OCI-LY7 (cell line): ENCODE data around the gene RAMP1. TPM values are rescaled to one million over a fixed set of nuclear protein-coding genes. Genes with fewer than 3 reads are reported as not detected.
A peak's percentile ranks its signal among the peaks of the same experiment; 100 is the strongest.

Experiments
- Bru-seq: library from RNA; stranded (reverse); fragments of 400-500 nt; gene quantifications from one replicate; lab custom pipeline; 2021; lab: Mats Ljungman, UMichigan
- BruChase-seq, 2 experiments: library from RNA; stranded (reverse); fragments of 400-500 nt; gene quantifications; one replicate each; lab custom pipeline; 2021; lab: Mats Ljungman, UMichigan
- BruUV-seq: library from RNA; stranded (reverse); fragments of 400-500 nt; replicated peaks from 2 replicates; lab custom pipeline; 2021; lab: Mats Ljungman, UMichigan
- CTCF ChIA-PET: fragments of 300-600 bp; sonication (Branson Sonifier 250); formaldehyde crosslinking; loops from one replicate; lab custom pipeline; 2022; ENCODE audit warnings: antibody characterized with exemption; ENCODE audit not compliant: unreplicated experiment; lab: Charles Lee
- POLR2A ChIA-PET: fragments of 300-600 bp; sonication (Branson Sonifier 250); formaldehyde crosslinking; loops from one replicate; lab custom pipeline; 2022; ENCODE audit warnings: antibody characterized with exemption; lab: Charles Lee
- DNase-seq: peaks from one replicate; pipeline ENCODE4 v3.0.0-alpha.2; 2015; ENCODE audit warnings: low spot score
- H2AFZ ChIP-seq: fragments of 200-600 bp; sonication (generic), shearing (Covaris generic); 2 replicates; pipeline ENCODE4 v1.6.1; 2014; ENCODE audit warnings: mild to moderate bottlenecking, antibody characterized with exemption, low read length, moderate library complexity
- H3K27ac ChIP-seq: fragments of 200-600 bp; sonication (generic); 2 replicates; pipeline ENCODE4 v1.5.1; 2014; ENCODE audit warnings: mixed run types, low read depth, mild to moderate bottlenecking, moderate library complexity, low read length, inconsistent platforms; ENCODE audit not compliant: poor library complexity, severe bottlenecking
- H3K36me3 ChIP-seq: fragments of 200-600 bp; sonication (generic); 2 replicates; pipeline ENCODE4 v1.6.1; 2014; ENCODE audit warnings: mild to moderate bottlenecking, antibody characterized with exemption, low read length, moderate library complexity, mixed read lengths; ENCODE audit not compliant: insufficient read depth
- H3K4me1 ChIP-seq: fragments of 200-600 bp; sonication (generic); 2 replicates; pipeline ENCODE4 v1.5.1; 2014; ENCODE audit warnings: mild to moderate bottlenecking, low read length; ENCODE audit not compliant: insufficient read depth, poor library complexity, severe bottlenecking
- H3K4me2 ChIP-seq: fragments of 200-600 bp; sonication (generic); 2 replicates; pipeline ENCODE4 v1.6.1; 2014; ENCODE audit warnings: mild to moderate bottlenecking, low read length
- H3K4me3 ChIP-seq: fragments of 200-600 bp; sonication (generic); 2 replicates; pipeline ENCODE4 v1.5.1; 2014; ENCODE audit warnings: mild to moderate bottlenecking, low read depth, low read length; ENCODE audit not compliant: poor library complexity, severe bottlenecking
- H3K79me2 ChIP-seq: fragments of 200-600 bp; sonication (generic); 2 replicates; pipeline ENCODE4 v1.6.1; 2016; ENCODE audit warnings: low read depth, mild to moderate bottlenecking, low read length, moderate library complexity, mixed read lengths; ENCODE audit not compliant: insufficient read depth
- H3K9me2 ChIP-seq: fragments of 200-600 bp; sonication (generic); 2 replicates; pipeline ENCODE4 v1.6.1; 2016; ENCODE audit warnings: mild to moderate bottlenecking, low read length, mixed read lengths; ENCODE audit not compliant: insufficient read depth
- H3K9me3 ChIP-seq: fragments of 200-600 bp; sonication (generic); 2 replicates; pipeline ENCODE4 v1.6.1; 2014; ENCODE audit warnings: mild to moderate bottlenecking, mixed run types, low read length, mixed read lengths
- H4K20me1 ChIP-seq: fragments of 200-600 bp; sonication (generic); 2 replicates; pipeline ENCODE4 v1.6.1; 2014; ENCODE audit warnings: mild to moderate bottlenecking, antibody characterized with exemption, low read length, moderate library complexity, mixed read lengths; ENCODE audit not compliant: insufficient read depth
- CTCF ChIP-seq: fragments of 200-600 bp; sonication (generic); conservative IDR thresholded peaks from 2 replicates; pipeline ENCODE4 v1.5.1; 2014; ENCODE audit warnings: mild to moderate bottlenecking, antibody characterized with exemption, low read length, moderate library complexity, mixed read lengths
- EZH2phosphoT487 ChIP-seq: fragments of 200-600 bp; sonication (generic); IDR thresholded peaks from 2 replicates; pipeline ENCODE4 v1.6.1; 2018; ENCODE audit warnings: low read depth, borderline replicate concordance, mild to moderate bottlenecking, mixed run types, antibody characterized with exemption, low read length, moderate library complexity, mixed read lengths
- intact Hi-C: fragments of 100-400 bp; cut with micrococcal nuclease; formaldehyde crosslinking; loops from one replicate; pipeline ENCODE4 v1.10.0; 2022; ENCODE audit not compliant: unreplicated experiment
- long read RNA-seq: library from polyadenylated mRNA; stranded (forward); transcript quantifications from one replicate; pipeline ENCODE4 v2.0.0, GENCODE V29; 2022
- total RNA-seq, 2 experiments: library from RNA; depleted of rRNA in 1 of 2; stranded (reverse); fragments of >200 nt in 1 of 2; shearing (Covaris generic) in 1 of 2; gene quantifications; 2 replicates each; pipeline ENCODE4 v1.2.3, GENCODE V29; 2014 to 2022

Gene RAMP1
- total RNA-seq (2014; rRNA removed; shearing (Covaris generic)) (not detected in 2 replicates), total RNA-seq (2022) (0.42 TPM in 1 of 2 replicates, not detected in the other), Bru-seq, nascent RNA (percentile 21 among the genes with signal in this experiment), BruChase-seq, experiment 1, labeled RNA remaining after a 6-hour chase (percentile 20 among the genes with signal in this experiment), BruChase-seq, experiment 2, labeled RNA remaining after a 2-hour chase (percentile 19 among the genes with signal in this experiment)
- long read RNA-seq, partial matches to known transcripts: 0 of 1 reads
- long read RNA-seq, other reads (novel, unspliced or antisense): 1 of 1 reads

- H3K4me2 ChIP-seq: no peak within 1 kb of the TSS
- no peak for DNase-seq
These were observed at the start of gene RAMP1 for GRCh38 chr2:237859533-237860272. TSS of gene RAMP1 (plus strand) at chr2:237859623. CDS start at chr2:237859676, 53 bp downstream.

DNA sequence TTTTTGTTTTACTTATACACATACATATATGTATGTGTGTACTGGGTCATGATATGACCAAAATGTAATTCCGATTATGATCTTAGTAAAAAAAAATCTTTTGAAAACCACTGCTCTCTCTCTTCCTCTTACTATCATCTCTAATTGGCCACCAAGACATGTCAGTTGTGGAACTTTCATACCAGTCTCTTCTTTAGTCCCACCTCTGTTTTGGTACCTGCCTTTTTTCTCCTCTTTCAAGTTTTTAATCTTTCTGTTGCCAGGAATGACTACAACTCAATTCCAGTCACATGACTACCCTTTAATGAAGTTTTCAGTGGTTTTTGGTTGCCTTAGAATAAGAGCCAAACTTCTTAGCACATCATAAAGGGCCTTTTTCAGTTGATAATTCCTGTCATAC, 43.8 kb upstream of the RAMP1 start:
- intact Hi-C loops: no loop called here
- no peaks in the 10 kb centered on the region for H3K9me3 ChIP-seq
- no peaks in the 10 kb centered on the region for H3K9me2 ChIP-seq
- ChIA-PET CTCF (no interaction called here), POLR2A (interaction anchor here (0.6 kb wide), 2 partner anchors 139 to 631 kb away, joined by 3 read pairs; no protein-coding TSS in a partner anchor)
- H3K4me3 ChIP-seq: no peak overlapping the region
- BruUV-seq: no TSS peak
- no peak overlapping the region for H2AFZ ChIP-seq
- H3K79me2 ChIP-seq: no peaks in the 10 kb centered on the region
- no peak for DNase-seq
- no peaks in the 10 kb centered on the region for H4K20me1 ChIP-seq
- no peak for TF ChIP-seq CTCF
- no peak for TF ChIP-seq EZH2phosphoT487
- no peak overlapping the region for H3K4me2 ChIP-seq
- no peaks in the 10 kb centered on the region for H3K36me3 ChIP-seq
- H3K27ac ChIP-seq: no peak overlapping the region
- no peaks in the 10 kb centered on the region for H3K4me1 ChIP-seq

More at GRCh38 chr2:237859533-237860272, at the start of gene RAMP1:
- Histone ChIP-seq H3K9me3 (no peaks in the 10 kb centered on the region), H4K20me1 (no peaks in the 10 kb centered on the region), H3K27ac (no peak within 1 kb of the TSS), H3K79me2 (no peaks in the 10 kb centered on the region), H3K36me3 (no peaks in the 10 kb centered on the region), H3K4me1 (no peaks in the 10 kb centered on the region), H3K4me3 (no peak within 1 kb of the TSS), H2AFZ (no peak within 1 kb of the TSS), H3K9me2 (no peaks in the 10 kb centered on the region)
- TF ChIP-seq EZH2phosphoT487 (no peak), CTCF (no peak)
- POLR2A ChIA-PET: interaction anchor here (0.7 kb wide), 1 partner anchor 177 kb away, joined by 7 read pairs; no protein-coding TSS in a partner anchor
- BruUV-seq: no TSS peak
- CTCF ChIA-PET: no interaction called here
- intact Hi-C loops: loop anchor here (10.0 kb wide), 1 partner anchor 305 kb away; no protein-coding TSS in a partner anchor
